Fibroblast of upper back skin (primary cell): ENCODE data around the gene RAD18.
A peak's percentile ranks its signal among the peaks of the same experiment; 100 is the strongest.

Experiments
- DNase-seq: peaks from one replicate; pipeline ENCODE4 v3.0.0-alpha.2; 2013

The RAD18 gene

GRCh38 chr3:8984526-8984925 is 21.3 kb upstream of the RAD18 start:
- DNase-seq = no peak

DNA sequence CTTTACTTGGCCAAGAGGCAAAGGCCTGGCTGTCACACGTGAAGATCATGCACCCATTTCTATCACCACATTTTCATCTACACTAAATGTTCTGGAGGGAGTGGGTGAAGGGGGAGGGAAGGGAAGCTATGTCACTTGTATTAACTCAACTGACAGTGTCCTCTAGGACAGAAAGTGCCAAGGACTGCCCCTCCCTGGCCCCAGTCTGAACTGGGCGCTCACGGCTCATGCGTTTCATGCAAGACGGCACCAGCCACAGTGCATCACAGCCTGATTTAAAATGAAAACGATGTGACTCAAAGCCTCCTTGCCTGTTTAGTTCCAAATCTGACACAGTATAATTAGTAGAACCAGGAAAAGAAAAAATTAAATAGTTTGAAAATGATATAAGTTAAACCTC is 20.8 kb upstream of the RAD18 start:
- DNase-seq = no peak

DNA sequence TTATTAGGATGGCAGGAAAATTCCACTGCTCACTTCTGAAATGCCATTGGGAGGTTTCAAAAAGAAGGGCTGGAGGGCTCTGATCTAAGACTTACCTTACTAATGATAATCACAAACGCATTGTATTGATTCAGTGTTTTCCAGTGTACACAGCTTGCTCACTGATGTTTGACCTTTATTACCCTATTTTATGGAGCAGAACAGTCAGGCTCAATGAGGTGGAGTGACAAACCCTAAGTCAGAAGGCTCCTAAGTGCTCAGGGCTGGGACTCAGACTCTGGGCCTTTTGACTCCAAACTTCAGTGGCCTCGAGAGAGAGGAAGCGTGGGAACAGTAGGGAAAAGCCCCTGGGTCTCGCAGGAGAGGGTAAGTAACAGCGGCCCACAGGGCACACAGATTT is 20.3 kb upstream of the RAD18 start:
- no peak for DNase-seq

DNA sequence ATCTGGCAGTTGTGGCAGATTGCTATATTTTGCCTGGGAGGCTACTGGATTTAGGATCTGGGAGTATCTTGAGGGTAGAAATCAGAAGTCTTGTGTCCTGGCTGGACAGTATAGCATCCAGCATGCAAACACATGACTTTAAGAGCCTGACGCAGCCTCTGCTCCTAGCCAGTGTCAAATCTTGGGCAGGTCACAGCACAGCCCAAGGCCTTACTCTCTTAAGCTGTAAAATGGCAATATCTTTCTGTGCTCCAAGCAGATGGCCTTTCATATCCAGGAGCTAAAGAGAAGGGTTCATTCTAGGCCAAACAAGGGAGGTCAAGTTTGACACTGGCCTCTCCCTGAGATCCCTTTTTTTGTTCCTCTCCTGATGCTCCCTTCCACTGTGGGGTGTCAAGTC is 19.8 kb upstream of the RAD18 start:
- DNase-seq = no peak

- DNase-seq = peak; percentile 69
These were observed 19.2 kb upstream of the RAD18 start for GRCh38 chr3:8982509-8982908.

DNA sequence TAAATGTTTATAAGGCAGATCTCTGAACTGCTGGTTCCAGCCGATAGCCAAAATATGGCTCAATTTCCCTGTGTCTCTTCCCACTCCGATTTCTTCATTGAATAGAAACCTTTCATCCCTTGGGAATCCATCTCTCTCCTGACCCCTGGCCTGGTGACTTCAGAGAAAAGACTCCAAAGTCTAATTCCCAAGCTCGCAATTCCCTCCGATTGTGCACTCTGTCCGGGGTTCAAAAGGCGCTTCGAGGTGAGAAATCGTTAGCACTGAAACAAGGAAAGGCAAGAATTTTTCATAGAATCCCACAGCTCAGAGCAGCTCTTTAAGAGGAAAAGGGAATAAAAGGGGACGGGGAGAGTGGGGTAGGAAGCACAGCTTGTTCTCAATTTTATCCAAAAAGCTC is 18.4 kb upstream of the RAD18 start:
- DNase-seq = no peak

GRCh38 chr3:8981296-8981695 is 18.0 kb upstream of the RAD18 start:
- no peak for DNase-seq

GRCh38 chr3:8980756-8981257 is 17.5 kb upstream of the RAD18 start:
- no peak for DNase-seq

DNA sequence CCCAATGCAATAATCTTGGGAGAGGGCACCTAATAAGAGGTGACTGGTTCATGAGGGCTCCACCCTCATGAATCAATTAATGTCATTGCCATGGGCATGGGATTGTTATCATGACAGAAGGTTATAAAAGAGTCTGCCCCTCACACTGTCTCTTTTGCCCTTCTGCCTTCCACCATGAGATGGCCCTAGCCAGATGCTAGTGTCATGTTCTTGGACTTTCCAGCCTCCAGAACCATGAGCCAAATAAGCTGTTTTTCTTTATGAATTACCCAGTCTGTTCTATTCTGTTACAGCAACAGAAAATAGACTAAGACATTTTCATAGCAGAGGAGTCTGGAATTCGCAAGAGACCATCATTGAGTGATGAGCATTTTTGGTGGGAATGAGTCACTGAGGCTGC is 16.0 kb upstream of the RAD18 start:
- DNase-seq = peak; percentile 25

DNA sequence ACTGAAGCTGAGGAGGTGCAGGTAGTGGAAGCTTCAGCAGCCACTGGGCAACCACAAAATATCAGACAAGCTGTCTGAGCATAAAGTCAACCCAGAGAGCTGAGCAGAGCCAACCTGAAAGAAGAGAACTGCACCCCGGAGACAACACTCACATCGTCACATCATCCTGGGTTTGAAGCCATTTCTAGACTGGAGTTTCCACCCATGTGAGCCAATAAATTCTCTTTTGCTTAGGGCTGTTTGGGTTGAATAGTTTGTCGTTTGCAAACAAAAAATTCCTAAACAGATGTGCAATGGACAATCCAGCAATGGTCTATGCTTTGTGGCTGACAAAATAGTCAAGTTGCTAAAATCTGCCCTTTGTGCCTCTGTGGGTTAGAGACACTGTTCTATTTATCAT is 15.3 kb upstream of the RAD18 start:
- no peak for DNase-seq

DNA sequence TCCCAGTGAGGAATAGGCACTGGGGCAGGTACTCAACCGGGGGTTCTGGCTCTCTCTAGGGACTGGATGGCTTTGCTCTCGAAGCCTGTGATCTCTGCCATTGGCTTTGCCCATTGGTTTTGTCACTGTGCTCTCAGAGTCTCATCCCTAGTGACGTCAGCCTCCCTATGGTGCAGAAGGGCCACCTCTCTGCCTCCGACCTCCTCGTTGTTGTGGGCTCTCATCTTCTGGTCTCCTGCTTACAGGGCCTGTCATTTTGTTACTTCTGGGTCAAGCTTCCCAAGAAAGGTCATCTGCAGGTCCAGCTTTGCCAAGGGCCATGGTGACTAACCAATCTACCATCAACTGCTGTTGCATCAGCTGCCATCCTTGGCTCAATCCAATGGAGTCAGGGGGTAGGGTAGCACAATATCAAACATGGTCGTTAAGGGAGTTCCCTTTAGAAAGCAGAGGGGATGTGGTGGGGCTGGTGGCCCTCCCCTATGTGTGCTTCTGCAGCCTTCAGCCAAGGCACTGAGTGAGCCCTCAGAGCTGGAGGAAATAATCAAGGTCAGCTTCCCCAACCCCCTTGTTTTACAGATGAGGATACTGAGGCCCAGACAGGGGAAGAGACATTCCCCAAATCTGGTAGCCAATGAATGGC is 13.4 kb upstream of the RAD18 start:
- DNase-seq = no peak

DNA sequence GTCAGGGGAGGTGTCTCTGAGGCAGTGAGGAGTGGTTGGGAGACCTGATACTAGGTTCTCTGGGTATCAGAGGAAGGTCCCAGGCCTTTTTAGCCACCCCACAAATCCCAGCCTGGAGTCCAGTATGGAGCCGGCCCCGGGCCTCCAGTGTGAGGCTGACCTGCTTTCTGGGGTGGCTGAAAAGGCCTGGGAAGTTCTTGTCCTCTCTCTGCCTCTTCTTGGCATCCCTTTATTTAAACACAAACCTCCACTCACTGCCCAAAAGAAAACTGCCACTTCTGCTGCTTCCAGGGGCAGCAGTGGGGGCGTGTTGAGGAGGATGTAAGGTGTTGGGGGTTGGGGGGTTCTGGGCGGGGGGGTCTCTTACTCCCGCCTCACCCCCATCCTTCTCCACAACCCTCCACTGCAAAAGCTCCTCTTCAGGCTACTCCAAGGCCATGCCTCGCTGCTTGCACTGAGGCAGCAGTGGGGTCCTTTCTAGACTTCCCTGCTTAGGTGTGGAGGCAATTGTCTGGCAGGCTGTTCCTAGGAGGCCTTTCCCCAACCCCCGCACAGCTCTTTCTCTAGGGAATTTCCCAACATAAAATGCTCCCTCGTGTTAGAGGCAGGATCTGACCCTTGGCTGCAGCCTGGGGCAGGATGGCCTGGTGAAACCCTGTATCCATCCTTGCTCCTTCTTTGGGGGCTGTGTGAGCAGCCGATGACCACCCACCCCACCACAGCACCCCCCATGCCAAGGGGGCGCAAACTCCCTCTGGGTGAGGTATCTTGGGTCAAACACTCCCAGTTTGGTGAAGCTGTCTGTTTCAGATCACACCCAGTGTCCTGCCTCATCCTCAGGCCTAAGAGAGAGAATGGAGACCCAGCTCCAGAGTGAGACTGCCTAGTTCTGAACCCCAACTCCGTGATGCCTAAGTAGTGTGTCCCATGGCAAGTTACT is 12.1 kb upstream of the RAD18 start:
- no peak for DNase-seq

- no peak for DNase-seq
These were observed 11.2 kb upstream of the RAD18 start for GRCh38 chr3:8974458-8974857.

GRCh38 chr3:8972639-8973038 is 9.4 kb upstream of the RAD18 start:
- peak; percentile 49 for DNase-seq

- DNase-seq = peak; percentile 68
These were observed 7.8 kb upstream of the RAD18 start for GRCh38 chr3:8970971-8971589.

DNA sequence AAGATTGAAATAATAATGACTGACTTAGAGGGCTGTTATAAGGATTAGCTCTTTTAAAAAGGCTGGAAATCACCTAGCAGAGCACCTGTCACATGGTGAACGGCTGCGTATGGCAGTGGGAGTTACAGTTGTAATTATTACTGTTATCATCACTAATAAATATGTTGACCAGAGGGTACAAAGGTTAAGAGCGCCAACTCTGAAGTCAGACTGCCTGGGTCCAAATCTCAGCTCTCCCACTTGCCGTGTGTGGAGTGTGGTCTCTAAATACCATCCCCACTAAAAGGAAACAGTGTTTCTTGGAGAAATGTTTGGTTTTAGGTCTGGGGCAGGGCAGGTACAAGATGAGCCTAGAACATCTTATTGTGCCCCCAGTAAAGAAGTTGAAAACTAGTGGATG is 6.0 kb upstream of the RAD18 start:
- DNase-seq = no peak

DNA sequence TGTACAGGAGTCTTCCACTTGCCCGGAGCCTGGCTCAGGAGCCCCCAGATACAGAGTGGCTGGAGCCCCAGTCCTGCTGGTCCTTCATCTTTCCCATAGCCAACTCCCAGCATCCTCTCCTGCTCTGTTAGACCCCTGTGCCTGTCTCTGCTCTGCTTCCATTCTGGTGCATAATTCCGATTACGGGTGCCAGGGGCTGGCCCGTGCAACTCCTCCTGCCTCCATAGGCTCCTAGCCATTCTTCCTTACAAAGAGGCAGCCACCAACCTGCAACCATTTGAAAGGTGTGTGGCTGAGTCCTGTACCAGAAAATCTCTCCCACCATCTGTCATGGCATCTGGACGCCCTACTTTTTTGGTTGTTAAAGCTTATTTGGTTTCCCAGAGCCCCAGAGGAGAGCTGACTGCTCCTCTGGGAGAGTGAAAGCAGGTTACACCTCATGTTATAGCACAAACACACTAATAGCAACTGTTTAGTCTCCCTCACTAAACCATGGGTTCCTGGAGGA is 5.2 kb upstream of the RAD18 start:
- DNase-seq = no peak

- DNase-seq = no peak
These were observed 4.3 kb upstream of the RAD18 start for GRCh38 chr3:8967553-8967952.

DNA sequence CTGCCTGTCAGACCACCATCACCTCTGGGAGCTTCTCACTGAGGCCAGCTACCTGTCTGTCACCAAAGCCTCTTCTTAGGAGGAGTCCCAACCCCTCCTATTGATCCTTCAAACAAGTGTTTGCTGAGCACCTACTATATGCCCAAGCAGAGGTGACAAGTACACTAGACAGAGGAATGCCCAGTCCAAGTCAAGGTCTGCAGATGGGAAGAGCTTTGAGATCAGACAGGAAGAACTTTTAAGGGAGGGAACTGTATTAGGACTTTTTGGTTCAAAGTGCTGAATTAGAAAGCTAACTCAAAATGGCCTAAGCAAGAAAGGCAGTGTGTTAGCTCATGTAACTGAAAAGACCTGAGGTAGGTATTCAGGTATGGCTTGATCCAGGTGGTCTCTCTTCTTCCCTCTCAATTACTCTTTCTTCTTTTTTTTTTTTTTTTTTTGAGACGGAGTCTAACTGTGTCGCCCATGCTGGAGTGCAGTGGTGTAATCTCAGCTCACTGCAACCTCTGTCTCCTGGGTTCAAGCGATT is 3.6 kb upstream of the RAD18 start:
- no peak for DNase-seq

- DNase-seq = no peak
These were observed 3.0 kb upstream of the RAD18 start for GRCh38 chr3:8966150-8966819.

- DNase-seq = peak; percentile 78
These were observed 1.4 kb upstream of the RAD18 start for GRCh38 chr3:8964436-8965370.
